ENCODE measurements around the gene MAP3K20. TPM values are rescaled to one million over a fixed set of nuclear protein-coding genes. Genes with fewer than 3 reads are reported as not detected.

MAP3K20 gene
- total and polyA plus RNA-seq, 8 donors: 49.6 to 71.8 (median 64.6) TPM

DNA sequence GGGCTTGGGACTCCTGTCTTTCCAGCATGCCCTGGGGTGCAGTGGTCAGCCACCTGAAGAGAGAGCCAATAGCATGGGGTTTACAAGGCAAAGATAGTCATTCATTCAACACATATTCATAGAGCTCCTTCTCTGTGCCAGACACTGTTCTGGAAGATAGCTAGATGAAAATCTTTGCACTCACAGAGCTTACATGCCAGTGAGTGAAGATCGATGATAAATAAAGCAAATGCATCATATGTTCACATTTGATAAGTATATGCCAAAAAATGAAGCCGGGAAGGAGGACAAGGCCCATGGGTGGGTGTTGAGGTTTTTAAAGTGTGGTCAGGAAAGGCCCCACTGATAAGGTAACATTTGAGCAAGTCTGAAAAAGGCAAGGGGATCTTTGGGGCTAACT, 148.2 kb downstream of the MAP3K20 start:
- Histone ChIP-seq H3K4me1 (peaks cover 0 to 8% of the 10 kb centered on the region in 2 donors), H3K36me3 (no peaks in the 10 kb centered on the region), H3K4me3 (no peak overlapping the region), H3K27ac (no peak overlapping the region), H3K9me3 (no peaks in the 10 kb centered on the region), H3K27me3 (no peaks in the 10 kb centered on the region)
- no peak for TF ChIP-seq CTCF (IDR thresholded peaks at IDR 0.05)
- no peak for ATAC-seq
- intact Hi-C loops (cut with DNase I): no loop called here
- no peak for DNase-seq

DNA sequence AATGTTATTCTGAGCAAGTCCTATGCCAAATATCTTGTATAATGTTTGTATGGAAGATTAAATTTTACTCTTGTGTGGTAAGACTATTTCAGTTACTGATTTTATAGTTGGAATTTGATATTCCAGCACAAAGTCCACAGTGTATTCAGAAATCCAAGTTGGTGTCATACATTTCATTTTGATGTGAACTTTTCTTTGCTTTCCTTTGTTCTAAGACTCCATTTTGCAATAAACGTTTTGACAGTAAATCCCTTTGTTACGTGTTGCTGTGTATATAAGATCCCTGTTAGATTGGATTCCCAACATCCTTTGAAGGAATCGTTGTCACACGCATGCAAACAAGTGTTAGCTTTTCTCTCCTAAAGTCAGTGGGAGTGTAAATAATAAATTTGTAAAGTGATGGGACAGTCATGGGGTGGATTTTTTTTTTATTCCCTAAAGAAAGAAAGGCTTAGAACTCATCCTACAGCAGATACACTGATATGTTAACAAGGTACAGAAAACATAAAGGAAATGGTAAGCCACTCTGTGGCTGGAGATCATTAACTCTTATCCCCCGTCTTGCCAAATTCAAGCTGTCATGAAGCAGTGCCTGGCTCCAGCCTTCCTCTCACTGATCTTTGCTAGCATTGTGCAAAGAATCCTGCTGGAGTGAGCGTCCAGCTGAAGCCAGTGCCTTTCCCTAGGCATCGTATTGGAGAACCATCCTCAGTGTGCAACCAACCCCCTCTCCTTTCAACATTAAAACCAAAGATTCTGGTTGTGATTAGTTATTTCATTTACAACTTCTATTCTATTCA, 151.5 kb downstream of the MAP3K20 start:
- H3K4me1 ChIP-seq: peaks cover 0 to 3% of the 10 kb centered on the region in 2 donors

GRCh38 chr2:173229086-173229485, 153.4 kb downstream of the MAP3K20 start:
- DNase-seq (no peak), ATAC-seq (no peak)
- no peaks in the 10 kb centered on the region for H3K27me3 ChIP-seq
- intact Hi-C loops (cut with DNase I): no loop called here
- H3K4me3 ChIP-seq: no peak overlapping the region
- H3K9me3 ChIP-seq: no peaks in the 10 kb centered on the region
- H3K4me1 ChIP-seq: peaks cover 0 to 3% of the 10 kb centered on the region in 2 donors
- H3K36me3 ChIP-seq: peaks cover 0 to 19% of the 10 kb centered on the region in 2 donors
- no peak for TF ChIP-seq CTCF (IDR thresholded peaks at IDR 0.05)
- H3K27ac ChIP-seq: no peak overlapping the region

More for the DNA sequence above, 151.5 kb downstream of the MAP3K20 start:
- Histone ChIP-seq H3K4me3 (no peak overlapping the region), H3K36me3 (peaks cover 0 to 1% of the 10 kb centered on the region in 2 donors), H3K27me3 (no peaks in the 10 kb centered on the region), H3K27ac (no peak overlapping the region), H3K9me3 (no peaks in the 10 kb centered on the region)
- TF ChIP-seq CTCF (IDR thresholded peaks at IDR 0.05): no peak
- intact Hi-C loops (cut with DNase I): no loop called here
- no peak for DNase-seq
- ATAC-seq: no peak

DNA sequence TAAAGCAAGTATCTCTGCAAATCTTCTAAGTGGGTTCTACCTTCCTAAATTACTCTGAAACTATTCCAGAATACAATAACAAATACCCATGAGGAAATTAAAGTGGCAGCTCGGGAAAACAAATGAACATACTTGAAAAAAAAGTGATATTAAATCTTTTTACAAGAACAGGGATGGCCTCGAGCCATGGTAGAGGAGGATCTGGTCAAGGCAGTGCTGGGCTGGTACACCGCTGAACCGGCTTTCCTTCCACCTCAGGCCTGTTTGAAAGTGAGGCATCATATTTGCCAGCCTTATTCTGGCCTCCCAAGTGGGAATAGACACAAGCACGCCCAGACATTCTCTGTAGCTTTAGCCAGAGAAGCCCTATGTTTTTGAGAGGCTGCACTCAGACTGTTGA, 154.5 kb downstream of the MAP3K20 start:
- intact Hi-C loops (cut with DNase I): no loop called here
- Histone ChIP-seq H3K27ac (peak overlapping the region in 1 of 2 donors; percentile 75), H3K27me3 (no peaks in the 10 kb centered on the region), H3K36me3 (peaks cover 0 to 19% of the 10 kb centered on the region in 2 donors), H3K4me1 (peaks cover 0 to 3% of the 10 kb centered on the region in 2 donors), H3K9me3 (no peaks in the 10 kb centered on the region), H3K4me3 (no peak overlapping the region)
- ATAC-seq: no peak
- no peak for TF ChIP-seq CTCF (IDR thresholded peaks at IDR 0.05)
- DNase-seq: no peak

DNA sequence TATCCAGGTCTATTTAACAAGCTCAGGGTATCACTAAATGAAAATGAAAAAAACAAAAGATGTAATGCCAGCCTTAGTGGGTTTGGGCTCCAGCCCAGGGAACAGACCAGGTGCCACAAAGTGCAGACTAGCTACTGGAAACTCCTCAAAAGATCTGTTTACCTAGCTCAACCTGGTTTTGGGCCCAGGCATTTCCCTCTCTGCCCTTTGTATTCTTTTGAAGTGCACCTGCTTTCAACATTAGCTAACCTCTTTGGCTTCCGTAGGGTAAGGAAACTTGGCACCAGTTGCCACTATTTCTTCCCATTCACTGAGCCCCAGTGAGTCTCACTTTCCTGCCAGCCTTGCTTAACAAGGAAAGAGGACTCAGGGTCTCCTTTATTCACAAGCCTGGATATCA, 155.4 kb downstream of the MAP3K20 start:
- Histone ChIP-seq H3K9me3 (no peaks in the 10 kb centered on the region), H3K27ac (peak overlapping the region; percentile 33 to 75), H3K4me1 (peaks cover 0 to 3% of the 10 kb centered on the region in 2 donors), H3K36me3 (peaks cover 0 to 19% of the 10 kb centered on the region in 2 donors), H3K27me3 (no peaks in the 10 kb centered on the region), H3K4me3 (no peak overlapping the region)
- TF ChIP-seq CTCF (IDR thresholded peaks at IDR 0.05): no peak
- intact Hi-C loops (cut with DNase I): no loop called here
- DNase-seq (peak in 3 of 4 donors; percentile 34 to 67 (median 65)), ATAC-seq (peak; percentile 91)
